GM12865 (cell line): ENCODE measurements around the gene ZC3H12A.
A peak's percentile ranks its signal among the peaks of the same experiment; 100 is the strongest.

Source experiments
- DNase-seq: peaks from one replicate; pipeline ENCODE4 v3.0.0; 2010; ENCODE audit warnings: low read depth
- H3K4me3 ChIP-seq: 2 replicates; pipeline ENCODE4 v1.5.1; 2011; ENCODE audit warnings: mild to moderate bottlenecking, low read depth, low read length, control low read depth
- CTCF ChIP-seq: IDR thresholded peaks from 2 replicates; pipeline ENCODE4 v1.5.1; 2011; ENCODE audit warnings: low read length, control low read depth, low read depth, inconsistent platforms; ENCODE audit not compliant: insufficient read depth; ENCODE audit errors: missing control alignments

Gene ZC3H12A

GRCh38 chr1:37434292-37435225 is 39.8 kb upstream of the ZC3H12A start:
- H3K4me3 ChIP-seq = no peak overlapping the region
- DNase-seq = peak; percentile 67
- peak; percentile 95 for TF ChIP-seq CTCF

- DNase-seq = no peak
- TF ChIP-seq CTCF = no peak
- no peak overlapping the region for H3K4me3 ChIP-seq
Observed at GRCh38 chr1:37437087-37437486, 37.3 kb upstream of the ZC3H12A start.

GRCh38 chr1:37438037-37438868 is 36.1 kb upstream of the ZC3H12A start:
- H3K4me3 ChIP-seq = no peak overlapping the region
- no peak for TF ChIP-seq CTCF
- no peak for DNase-seq

GRCh38 chr1:37438869-37439343 is 35.5 kb upstream of the ZC3H12A start:
- TF ChIP-seq CTCF = no peak
- no peak overlapping the region for H3K4me3 ChIP-seq
- DNase-seq = no peak

- no peak for DNase-seq
- TF ChIP-seq CTCF = no peak
- H3K4me3 ChIP-seq = no peak overlapping the region
Observed at GRCh38 chr1:37439349-37439995, 34.9 kb upstream of the ZC3H12A start.

- DNase-seq = no peak
- no peak for TF ChIP-seq CTCF
- no peak overlapping the region for H3K4me3 ChIP-seq
Observed at GRCh38 chr1:37441490-37441889, 32.9 kb upstream of the ZC3H12A start.
